ENCODE measurements around the gene SORL1.

- TF ChIP-seq CTCF (conservative IDR thresholded peaks at IDR 0.05; ENCODE audit: low read length) (no peak), EZH2phosphoT487 (IDR thresholded peaks at IDR 0.05; ENCODE audit: borderline replicate concordance) (no peak)
These were observed 109.1 kb downstream of the SORL1 start for GRCh38 chr11:121561240-121561639.

All from Loucy (cell line).